Measurements from ENCODE around the gene EXOSC9.

GRCh38 chr4:121796283-121796682, 4.8 kb upstream of the EXOSC9 start:
- TF ChIP-seq EZH2 (IDR thresholded peaks at IDR 0.05; ENCODE audit: borderline replicate concordance, low read depth, low read length, poor library complexity, severe bottlenecking): no peak
- no peak for TF ChIP-seq CTCF (conservative IDR thresholded peaks at IDR 0.05; ENCODE audit: low read depth, low read length)
